Glomerular endothelial cell (primary cell): Measurements from ENCODE around the gene LUZP4. TPM values are rescaled to one million over a fixed set of nuclear protein-coding genes. Genes with fewer than 3 reads are reported as not detected.
"Not testable (repeated sequence)": the region's sequence is repeated elsewhere in the genome, so short reads cannot be mapped to it uniquely, and the experiment has no call there.

Source experiments
- DNase-seq: peaks from one replicate; pipeline ENCODE4 v3.0.0-alpha.2; 2011; ENCODE audit warnings: low read depth, low spot score; ENCODE audit errors: extremely low read depth
- total RNA-seq: library from RNA; depleted of rRNA; stranded (reverse); fragments of >200 nt; gene quantifications from 2 replicates; pipeline ENCODE4 v1.2.3, GENCODE V29; 2015

The LUZP4 gene
- not detected in 2 replicates for total RNA-seq

GRCh38 chrX:115289465-115289864 lies at the start of gene LUZP4:
LUZP4 (plus strand) TSS chrX:115289715; CDS start chrX:115289760, 45 bp downstream.
- DNase-seq: no peak

DNA sequence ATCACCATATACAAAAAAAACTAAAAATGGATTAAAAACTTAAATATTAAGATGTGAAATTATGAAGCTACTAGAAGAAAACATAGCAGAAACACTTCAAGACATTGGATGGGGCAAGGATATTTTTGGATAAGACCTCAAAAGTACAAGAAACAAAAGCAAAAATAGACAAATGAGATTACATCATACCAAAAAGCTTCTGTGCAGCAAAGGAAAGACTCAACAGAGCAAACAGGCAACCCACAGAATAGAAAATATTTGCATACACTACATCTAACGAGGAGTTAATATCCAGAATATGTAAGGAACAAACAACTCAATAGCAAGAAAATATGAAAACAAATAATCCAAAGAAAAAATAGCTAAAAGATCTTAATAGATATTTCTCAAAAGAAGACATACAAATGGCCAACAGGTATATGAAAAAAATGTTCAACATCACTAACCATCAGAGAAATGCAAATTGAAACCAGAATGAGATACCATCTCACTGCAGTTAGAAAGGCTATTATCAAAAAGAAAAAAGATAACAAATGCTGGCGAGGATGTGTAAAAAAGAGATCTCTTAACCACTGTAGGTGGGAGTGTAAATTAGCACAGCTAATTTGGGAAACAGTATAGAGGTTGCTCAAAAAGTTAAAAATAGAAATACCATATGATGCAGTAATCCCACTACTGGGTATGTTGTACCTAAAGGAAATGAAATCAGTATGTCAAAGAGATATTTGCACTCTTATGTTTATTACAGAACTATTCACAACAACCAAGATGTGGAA lies 37.9 kb upstream of the LUZP4 start:
- DNase-seq: no peak

DNA sequence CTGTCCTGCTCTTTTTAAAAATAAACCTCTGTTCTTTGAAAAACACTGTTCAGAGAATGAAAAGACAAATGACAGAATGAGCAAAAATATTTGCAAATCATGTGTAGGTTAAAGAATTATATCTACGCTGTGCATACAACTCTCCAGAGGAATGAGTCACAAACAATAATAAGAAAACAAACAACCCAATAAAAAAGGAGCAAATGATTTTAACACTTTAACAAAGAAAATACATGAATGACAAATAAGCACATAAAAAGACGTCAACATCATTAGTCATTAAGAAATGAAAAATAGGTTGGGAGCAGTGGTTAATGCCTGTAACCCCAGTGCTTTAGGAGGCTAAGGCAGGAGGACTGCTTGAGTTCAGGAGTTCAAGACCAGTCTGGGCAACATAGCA lies 34.5 kb upstream of the LUZP4 start:
- DNase-seq: no peak

DNA sequence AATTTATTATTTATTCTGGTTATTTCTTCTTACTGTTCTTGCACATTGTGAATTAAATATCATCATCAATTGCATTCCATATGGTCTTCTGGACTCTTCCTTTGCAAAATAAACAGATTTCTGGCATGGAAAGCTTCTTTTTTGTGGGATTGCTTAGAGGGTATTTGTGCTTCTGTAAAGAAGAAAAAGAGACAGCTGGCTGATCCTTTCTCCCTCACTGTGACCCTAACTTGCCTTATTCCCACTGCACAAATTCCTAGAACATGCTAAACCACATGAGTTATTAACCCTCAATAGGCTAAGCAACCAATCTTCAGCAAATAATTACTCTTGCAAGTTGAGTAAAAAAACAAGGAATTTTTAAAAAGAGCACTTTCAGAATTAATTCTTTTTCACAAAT lies 31.8 kb upstream of the LUZP4 start:
- no peak for DNase-seq

- no peak for DNase-seq
Measured at GRCh38 chrX:115259238-115259875, 30.2 kb upstream of the LUZP4 start.

- DNase-seq: no peak
Measured at GRCh38 chrX:115260330-115260729, 29.2 kb upstream of the LUZP4 start.

DNA sequence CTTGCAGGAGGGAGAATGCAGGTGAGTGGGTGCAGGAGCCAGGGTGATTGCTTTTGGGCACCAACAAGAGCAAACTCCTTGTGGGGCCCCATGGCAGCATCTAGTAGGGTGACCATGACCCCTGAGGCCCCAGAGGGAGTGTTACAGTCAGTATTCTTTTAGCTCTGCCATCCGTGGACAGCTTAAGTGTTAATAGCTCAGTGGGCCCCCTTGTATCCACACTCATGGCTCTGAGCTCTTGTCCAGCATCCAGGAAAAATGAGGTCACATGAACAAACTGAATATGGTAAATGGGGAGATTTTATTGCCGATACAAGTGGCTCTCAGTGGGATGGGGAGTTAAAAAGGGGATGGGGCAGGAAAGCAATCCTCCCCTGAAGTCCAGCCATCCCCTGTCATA lies 28.4 kb upstream of the LUZP4 start:
- DNase-seq: no peak

DNA sequence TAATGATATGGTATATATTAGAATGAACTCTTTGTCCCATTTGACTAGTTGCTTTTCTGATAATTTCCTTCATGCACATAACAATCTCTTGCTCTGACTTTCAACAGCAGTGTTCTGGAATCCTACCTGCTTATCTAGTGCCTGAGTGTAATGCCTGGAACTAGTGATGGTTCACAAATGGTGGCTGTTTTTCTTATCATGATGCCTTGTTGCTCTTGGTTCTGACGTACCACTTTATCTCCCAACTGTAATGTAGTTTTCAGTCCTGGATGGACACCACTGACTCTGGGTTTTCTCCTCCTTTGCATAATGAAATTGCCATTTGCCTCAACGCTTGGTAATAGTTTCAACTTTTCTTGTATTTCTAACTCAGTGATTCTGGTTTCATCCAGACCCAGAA lies 25.5 kb upstream of the LUZP4 start:
- no peak for DNase-seq

DNA sequence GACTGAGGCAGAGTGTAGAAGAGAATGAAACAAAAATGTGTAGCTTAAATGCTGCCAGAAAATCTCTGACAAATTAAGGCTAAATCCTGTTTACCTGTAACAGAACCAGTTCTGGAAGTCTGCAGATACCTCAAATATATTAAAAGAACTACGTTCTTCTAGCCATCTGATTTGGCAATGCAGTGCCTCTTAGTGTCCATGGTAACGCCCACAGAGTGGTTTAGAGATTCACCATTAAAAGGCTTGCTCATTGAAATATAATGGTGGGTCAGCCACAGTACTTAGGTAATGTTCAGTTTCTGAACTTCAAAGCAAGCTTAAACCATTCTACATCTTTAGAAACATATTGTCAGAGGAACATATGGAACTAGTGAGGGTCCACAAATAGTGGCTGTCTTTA lies 23.2 kb upstream of the LUZP4 start:
- DNase-seq: no peak

- no peak for DNase-seq
Measured at GRCh38 chrX:115268421-115268820, 21.1 kb upstream of the LUZP4 start.

DNA sequence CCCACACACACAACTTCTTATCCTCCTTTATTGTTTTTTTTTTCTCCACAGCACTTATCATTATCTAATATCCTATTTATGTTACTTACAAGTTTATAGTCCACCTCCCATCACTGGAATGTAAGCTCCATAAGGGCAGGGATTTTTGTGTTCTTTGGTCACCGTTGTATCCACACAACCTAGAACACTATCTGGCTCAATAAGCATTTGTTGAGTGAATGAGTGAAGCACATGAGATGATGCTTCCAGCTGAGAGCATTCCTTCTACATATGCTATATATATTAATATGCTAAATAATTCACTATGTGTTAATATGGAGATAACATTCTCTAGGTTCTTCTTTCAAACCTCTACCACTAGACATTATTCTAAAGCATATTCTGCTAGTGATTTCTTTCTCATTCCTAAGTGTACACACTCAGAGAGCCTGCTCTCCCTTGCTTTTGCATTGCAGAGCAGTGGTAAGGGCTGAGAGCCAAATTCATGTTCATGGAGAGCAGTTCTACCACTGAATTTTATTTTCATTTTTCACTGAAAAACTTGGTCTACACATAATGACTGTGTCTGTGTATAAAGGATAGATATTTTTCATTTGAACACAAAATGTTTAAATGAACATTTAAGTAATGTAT lies 20.3 kb upstream of the LUZP4 start:
- DNase-seq: no peak

- DNase-seq: no peak
Measured at GRCh38 chrX:115284877-115285276, 4.6 kb upstream of the LUZP4 start.

DNA sequence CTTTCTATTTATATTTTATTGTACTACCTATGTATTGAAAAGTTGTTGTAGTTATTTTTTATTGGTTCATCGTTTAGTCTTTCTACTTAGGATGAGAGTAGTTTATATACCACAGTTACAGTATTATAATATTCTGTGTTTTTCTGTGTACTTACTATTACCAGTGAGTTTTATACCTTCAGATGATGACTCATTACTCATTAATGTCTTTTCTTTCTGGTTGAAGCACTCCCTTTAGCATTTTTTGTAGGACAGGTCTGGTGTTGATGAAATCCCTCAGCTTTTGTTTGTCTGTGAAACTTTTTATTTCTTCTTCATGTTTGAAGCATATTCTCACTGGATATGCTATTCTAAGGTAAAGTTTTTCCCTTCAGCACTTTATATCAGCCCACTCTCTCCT lies 7.7 kb downstream of the LUZP4 start:
- DNase-seq: no peak

DNA sequence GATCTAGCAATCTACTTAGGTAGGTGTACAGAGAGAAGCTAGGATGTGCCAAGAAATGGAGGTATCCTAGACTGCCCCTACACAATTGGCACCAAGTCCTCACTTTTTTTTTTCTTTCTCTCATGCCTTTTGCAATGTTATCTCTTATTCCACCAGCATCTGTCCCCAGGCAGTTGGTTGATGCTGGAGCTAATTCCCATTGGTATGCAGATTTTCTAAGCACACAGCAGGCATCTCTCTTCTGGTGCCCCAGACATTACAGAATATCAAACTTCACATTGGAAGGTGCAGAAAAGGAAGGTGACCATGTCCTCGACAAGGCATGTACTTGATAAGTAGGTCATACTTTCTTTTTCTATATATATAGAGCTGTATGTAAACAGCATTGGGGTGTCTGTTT lies 21.6 kb downstream of the LUZP4 start:
- no peak for DNase-seq

DNA sequence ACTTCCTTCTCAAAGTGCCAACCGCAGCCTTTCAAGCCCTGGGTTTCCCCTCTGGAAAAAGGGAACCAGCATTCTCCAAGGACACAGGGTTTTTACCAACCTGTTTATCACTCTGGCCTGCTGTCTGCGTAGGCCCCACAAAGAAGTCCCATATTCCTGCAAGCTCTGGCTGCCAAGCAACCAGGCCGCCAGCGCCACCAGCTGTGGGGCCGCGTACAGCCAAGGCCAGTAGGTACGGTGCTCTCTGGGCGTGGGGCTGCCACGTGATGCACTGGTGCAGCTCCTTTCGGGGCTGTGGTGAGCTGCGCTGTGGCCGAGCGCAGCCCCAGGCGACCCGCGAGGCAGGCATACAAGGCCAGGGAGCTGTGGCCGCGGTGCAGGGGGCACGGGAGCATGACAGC lies 22.1 kb downstream of the LUZP4 start:
- DNase-seq: no peak

- no peak for DNase-seq
Measured at GRCh38 chrX:115318139-115318538, 28.6 kb downstream of the LUZP4 start.

- no peak for DNase-seq
Measured at GRCh38 chrX:115322375-115322774, 32.9 kb downstream of the LUZP4 start.

GRCh38 chrX:115324194-115324593 lies 34.7 kb downstream of the LUZP4 start:
- DNase-seq: no peak

- DNase-seq: not testable (repeated sequence)
Measured at GRCh38 chrX:115329282-115329681, 39.8 kb downstream of the LUZP4 start.

DNA sequence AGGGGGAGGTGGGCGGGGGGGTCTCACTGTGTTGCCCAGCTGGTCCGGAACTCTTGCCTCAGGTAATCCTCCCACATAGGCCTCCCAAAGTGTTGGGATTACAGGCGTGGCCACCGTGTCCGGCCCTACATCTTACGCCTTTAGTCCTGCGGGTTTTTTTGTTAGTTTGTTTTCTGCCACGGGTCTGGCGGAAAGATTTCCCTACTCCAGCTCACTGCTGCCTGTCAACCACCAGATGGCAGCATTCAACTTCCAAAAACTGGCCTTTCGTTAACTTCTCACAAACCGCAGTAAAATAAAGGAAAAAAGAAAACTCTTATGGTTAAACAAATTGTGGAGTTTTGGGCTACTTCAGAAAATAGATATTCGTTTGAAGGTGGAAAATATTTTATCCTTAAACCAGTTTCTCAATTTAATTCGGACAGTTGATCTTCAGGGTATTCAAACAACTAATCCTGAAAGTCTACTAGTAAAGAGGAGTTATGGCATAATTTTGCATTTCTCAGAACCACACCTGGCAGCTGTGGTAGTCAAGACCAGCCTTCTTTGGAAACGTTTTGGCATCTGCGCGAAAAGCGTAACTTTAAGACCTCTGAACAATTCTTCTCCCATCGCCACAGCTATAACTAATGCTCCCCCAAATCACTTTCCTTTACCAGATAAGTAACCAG lies 41.1 kb downstream of the LUZP4 start:
- DNase-seq: no peak

- no peak for DNase-seq
Measured at GRCh38 chrX:115332832-115333231, 43.3 kb downstream of the LUZP4 start.
